Endothelial cell (in vitro differentiated cells): ENCODE measurements around the gene SH3GLB2. TPM values are rescaled to one million over a fixed set of nuclear protein-coding genes. Genes with fewer than 3 reads are reported as not detected.

Source experiments
- DNase-seq: peaks from one replicate; pipeline ENCODE4 v3.0.0; 2021; ENCODE audit warnings: low spot score
- H3K27ac Mint-ChIP-seq: one replicate; pipeline ENCODE4 v1.8.0; 2021; ENCODE audit warnings: mixed read lengths, inconsistent platforms; ENCODE audit not compliant: unreplicated experiment
- H3K27me3 Mint-ChIP-seq: one replicate; pipeline ENCODE4 v1.8.0; 2021; ENCODE audit warnings: mild to moderate bottlenecking, moderate library complexity, mixed read lengths, inconsistent platforms; ENCODE audit not compliant: unreplicated experiment
- H3K36me3 Mint-ChIP-seq: one replicate; pipeline ENCODE4 v1.8.0; 2021; ENCODE audit warnings: mild to moderate bottlenecking, low read depth, mixed read lengths, inconsistent platforms; ENCODE audit not compliant: unreplicated experiment
- H3K4me1 Mint-ChIP-seq: one replicate; pipeline ENCODE4 v1.8.0; 2021; ENCODE audit warnings: mild to moderate bottlenecking, mixed read lengths, inconsistent platforms; ENCODE audit not compliant: unreplicated experiment
- H3K4me3 Mint-ChIP-seq: one replicate; pipeline ENCODE4 v1.8.0; 2021; ENCODE audit warnings: mild to moderate bottlenecking, mixed read lengths, inconsistent platforms; ENCODE audit not compliant: unreplicated experiment
- H3K9me3 Mint-ChIP-seq: one replicate; pipeline ENCODE4 v1.8.0; 2021; ENCODE audit warnings: mixed read lengths, inconsistent platforms; ENCODE audit not compliant: unreplicated experiment
- total RNA-seq: library from RNA; stranded (reverse); fragmentation: NEBNext Ultra II Directional; extraction: Animal tissue kit (Norgen Biotek cat#: 25700); gene quantifications from one replicate; pipeline ENCODE4 v1.2.1, GENCODE V29; 2021; ENCODE audit not compliant: unreplicated experiment
- TF ChIP-seq, protein P1 (sequence below): fragments of 200-600 bp; sonication (generic); IDR thresholded peaks from one replicate; pipeline ENCODE4 v1.5.0; 2021; ENCODE audit warnings: antibody characterized with exemption; ENCODE audit not compliant: unreplicated experiment

SH3GLB2 gene
- total RNA-seq, 1 donor from 2014 or later = 94.3 TPM

- H3K36me3 Mint-ChIP-seq = peaks cover 43% of the 10 kb centered on the region
- peaks cover 5% of the 10 kb centered on the region for H3K4me1 Mint-ChIP-seq
- no peak for DNase-seq
Observed at GRCh38 chr9:128987805-128988204, 40.3 kb downstream of the SH3GLB2 start.

GRCh38 chr9:128986671-128987070 is 41.5 kb downstream of the SH3GLB2 start:
- peak overlapping the region; percentile 9 for H3K4me3 Mint-ChIP-seq
- peaks cover 2% of the 10 kb centered on the region for H3K27me3 Mint-ChIP-seq
- peaks cover 6% of the 10 kb centered on the region for H3K4me1 Mint-ChIP-seq
- no peak for DNase-seq
- TF ChIP-seq, protein P1, sequence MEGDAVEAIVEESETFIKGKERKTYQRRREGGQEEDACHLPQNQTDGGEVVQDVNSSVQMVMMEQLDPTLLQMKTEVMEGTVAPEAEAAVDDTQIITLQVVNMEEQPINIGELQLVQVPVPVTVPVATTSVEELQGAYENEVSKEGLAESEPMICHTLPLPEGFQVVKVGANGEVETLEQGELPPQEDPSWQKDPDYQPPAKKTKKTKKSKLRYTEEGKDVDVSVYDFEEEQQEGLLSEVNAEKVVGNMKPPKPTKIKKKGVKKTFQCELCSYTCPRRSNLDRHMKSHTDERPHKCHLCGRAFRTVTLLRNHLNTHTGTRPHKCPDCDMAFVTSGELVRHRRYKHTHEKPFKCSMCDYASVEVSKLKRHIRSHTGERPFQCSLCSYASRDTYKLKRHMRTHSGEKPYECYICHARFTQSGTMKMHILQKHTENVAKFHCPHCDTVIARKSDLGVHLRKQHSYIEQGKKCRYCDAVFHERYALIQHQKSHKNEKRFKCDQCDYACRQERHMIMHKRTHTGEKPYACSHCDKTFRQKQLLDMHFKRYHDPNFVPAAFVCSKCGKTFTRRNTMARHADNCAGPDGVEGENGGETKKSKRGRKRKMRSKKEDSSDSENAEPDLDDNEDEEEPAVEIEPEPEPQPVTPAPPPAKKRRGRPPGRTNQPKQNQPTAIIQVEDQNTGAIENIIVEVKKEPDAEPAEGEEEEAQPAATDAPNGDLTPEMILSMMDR = no peak
- H3K27ac Mint-ChIP-seq = no peak overlapping the region
- H3K9me3 Mint-ChIP-seq = no peaks in the 10 kb centered on the region
- peaks cover 46% of the 10 kb centered on the region for H3K36me3 Mint-ChIP-seq

More at GRCh38 chr9:128987805-128988204, 40.3 kb downstream of the SH3GLB2 start:
- H3K27me3 Mint-ChIP-seq = peaks cover 2% of the 10 kb centered on the region
- H3K27ac Mint-ChIP-seq = no peak overlapping the region
- no peak overlapping the region for H3K4me3 Mint-ChIP-seq
- TF ChIP-seq, protein P1 = no peak
- H3K9me3 Mint-ChIP-seq = no peaks in the 10 kb centered on the region

GRCh38 chr9:128983536-128983935 is 44.6 kb downstream of the SH3GLB2 start:
- Mint-ChIP-seq H3K27ac (no peak overlapping the region), H3K9me3 (no peaks in the 10 kb centered on the region), H3K4me1 (peaks cover 6% of the 10 kb centered on the region), H3K36me3 (peaks cover 63% of the 10 kb centered on the region), H3K4me3 (no peak overlapping the region), H3K27me3 (peaks cover 2% of the 10 kb centered on the region)
- DNase-seq = no peak
- TF ChIP-seq, protein P1 = no peak

DNA sequence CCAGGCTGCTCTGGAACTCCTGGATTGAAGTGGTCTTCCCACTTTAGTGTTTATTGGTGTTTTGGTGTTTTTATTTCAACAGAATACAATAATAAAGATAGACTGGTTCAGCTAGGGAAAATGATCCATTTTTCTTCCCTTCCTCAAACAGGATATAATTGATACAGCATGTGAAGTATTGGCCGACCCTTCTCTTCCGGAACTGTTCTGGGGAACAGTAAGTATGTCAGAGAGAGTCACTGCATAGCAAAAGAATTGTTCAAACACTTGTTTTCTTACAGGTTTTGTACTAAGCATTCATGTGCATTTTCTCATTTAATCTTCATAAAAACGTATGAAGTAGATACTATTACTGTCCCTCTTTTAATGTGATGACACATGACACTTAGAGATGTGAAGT is 49.0 kb downstream of the SH3GLB2 start:
- H3K4me3 Mint-ChIP-seq = no peak overlapping the region
- no peak for DNase-seq
- TF ChIP-seq, protein P1 = no peak
- H3K27me3 Mint-ChIP-seq = peaks cover 1% of the 10 kb centered on the region
- no peaks in the 10 kb centered on the region for H3K9me3 Mint-ChIP-seq
- H3K4me1 Mint-ChIP-seq = peaks cover 6% of the 10 kb centered on the region
- no peak overlapping the region for H3K27ac Mint-ChIP-seq
- peaks cover 39% of the 10 kb centered on the region for H3K36me3 Mint-ChIP-seq

GRCh38 chr9:128972956-128973355 is 55.2 kb downstream of the SH3GLB2 start:
- Mint-ChIP-seq H3K27ac (no peak overlapping the region), H3K4me1 (no peaks in the 10 kb centered on the region), H3K27me3 (peaks cover 1% of the 10 kb centered on the region), H3K4me3 (no peak overlapping the region), H3K36me3 (peaks cover 29% of the 10 kb centered on the region), H3K9me3 (no peaks in the 10 kb centered on the region)
- TF ChIP-seq, protein P1 = no peak
- no peak for DNase-seq
